ENCODE measurements around the gene EEF1B2.
A peak's percentile ranks its signal among the peaks of the same experiment; 100 is the strongest.
"Not testable (repeated sequence)": the region's sequence is repeated elsewhere in the genome, so short reads cannot be mapped to it uniquely, and the experiment has no call there.

Gene EEF1B2

GRCh38 chr2:206159346-206160124, at the start of gene EEF1B2, which contains the start of gene NDUFS1:
TSS of gene EEF1B2 (plus strand) at chr2:206159895. CDS start at chr2:206159980, 85 bp downstream.
TSS of gene NDUFS1 (minus strand) at chr2:206159444. CDS start at chr2:206153678, 5,766 bp downstream.
- DNase-seq, result peak; percentile 71

GRCh38 chr2:206112108-206112507, 47.6 kb upstream of the EEF1B2 start:
- no peak for DNase-seq

GRCh38 chr2:206112846-206113547, 46.7 kb upstream of the EEF1B2 start:
- DNase-seq, result no peak

- DNase-seq, result no peak
Observed at GRCh38 chr2:206115026-206115578, 44.6 kb upstream of the EEF1B2 start.

DNA sequence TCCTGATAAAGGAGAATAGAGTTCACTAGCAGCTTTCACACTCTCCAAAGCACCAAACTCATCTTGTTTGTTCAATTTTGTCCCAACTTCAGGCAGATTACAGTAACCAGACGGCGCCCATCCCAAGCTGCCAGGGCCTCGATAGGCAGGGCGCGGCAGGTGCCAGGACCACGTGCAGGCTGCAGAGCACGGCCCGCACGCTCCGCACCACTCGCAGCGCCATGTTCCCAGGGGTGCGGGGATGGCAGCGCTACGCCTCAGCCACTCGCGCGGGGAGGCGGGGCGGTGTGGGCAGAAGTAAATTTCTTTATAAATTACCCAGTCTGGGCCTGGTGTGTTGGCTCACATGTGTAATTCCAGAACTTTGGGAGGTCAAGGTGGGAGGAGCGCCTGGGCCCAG, 43.4 kb upstream of the EEF1B2 start:
- DNase-seq, result no peak

DNA sequence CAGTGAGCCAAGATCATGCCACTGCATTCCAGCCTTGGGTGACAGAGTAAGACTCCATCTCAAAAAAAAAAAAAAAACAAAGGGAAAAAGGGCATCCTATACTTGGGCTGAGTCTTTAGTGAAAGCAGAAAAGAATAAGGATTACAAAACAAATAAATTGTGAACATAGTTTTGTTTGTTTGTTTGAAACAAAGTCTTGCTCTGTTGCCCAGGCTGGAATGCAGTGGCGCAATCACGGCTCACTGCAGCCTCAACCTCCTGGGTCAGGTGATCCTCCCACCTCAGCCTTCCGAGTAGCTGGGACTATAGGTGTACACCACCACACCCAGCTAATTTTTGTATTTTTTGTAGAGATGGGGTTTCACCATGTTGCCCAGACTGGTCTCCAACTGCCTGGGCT, 37.1 kb upstream of the EEF1B2 start:
- DNase-seq, result not testable (repeated sequence)

GRCh38 chr2:206125901-206126300, 33.8 kb upstream of the EEF1B2 start:
- no peak for DNase-seq

- no peak for DNase-seq
Observed at GRCh38 chr2:206127656-206128055, 32.0 kb upstream of the EEF1B2 start.

DNA sequence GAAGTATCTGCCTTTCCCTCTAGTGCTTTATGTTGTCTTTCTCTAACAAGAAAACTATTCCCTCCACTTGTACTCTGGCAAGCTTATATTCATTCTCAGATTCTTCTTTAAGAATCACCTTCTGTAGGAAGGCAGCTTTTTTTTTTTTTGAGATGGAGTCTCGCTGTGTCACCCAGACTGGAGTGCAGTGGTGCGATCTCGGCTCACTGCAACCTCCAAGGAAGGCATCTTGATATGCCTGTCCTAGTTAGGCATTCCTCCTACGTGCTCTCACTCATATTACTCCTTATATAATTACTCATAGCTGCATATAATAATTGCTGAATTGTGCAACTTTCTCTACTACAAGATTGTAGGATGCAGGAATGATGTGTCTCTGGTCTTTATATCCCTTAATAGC, 16.2 kb upstream of the EEF1B2 start:
- no peak for DNase-seq

DNA sequence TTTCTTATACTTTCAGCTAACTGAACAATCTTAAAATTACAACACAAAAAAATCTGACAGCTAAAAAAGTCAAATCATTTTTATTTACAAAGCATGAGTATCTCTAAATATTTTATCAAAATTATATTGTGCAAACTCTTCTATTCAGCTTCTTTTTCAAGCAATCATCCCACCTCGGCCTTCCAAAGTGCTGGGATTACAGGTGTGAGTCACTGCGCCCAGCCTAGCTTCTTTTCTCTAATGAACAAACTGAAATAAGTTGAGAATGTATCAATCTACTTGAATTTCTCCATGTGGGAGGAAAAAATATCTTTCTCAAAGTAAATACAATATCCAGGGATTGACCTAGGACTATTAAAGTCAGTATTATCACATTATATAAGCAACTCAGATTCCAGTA, 15.3 kb upstream of the EEF1B2 start:
- DNase-seq, result no peak

DNA sequence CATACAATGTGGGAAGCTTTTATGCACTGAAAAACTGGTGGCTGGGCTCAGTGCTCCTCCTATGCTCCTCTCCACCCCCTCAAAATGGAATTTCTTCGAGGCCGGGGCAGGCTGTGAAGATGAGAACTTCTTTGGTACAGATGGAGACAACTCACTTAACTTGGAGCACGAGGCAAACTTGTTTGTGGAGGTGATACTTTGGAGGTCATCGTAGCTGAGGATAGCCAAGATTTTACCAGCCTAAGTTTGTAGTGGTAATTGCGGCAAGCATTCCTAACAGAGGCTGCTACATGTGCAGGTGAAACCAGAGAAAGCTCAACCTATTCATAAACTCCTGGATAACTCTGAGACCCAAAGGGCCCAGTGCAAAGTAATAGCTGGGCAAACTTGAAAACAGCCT, 14.0 kb upstream of the EEF1B2 start:
- no peak for DNase-seq

DNA sequence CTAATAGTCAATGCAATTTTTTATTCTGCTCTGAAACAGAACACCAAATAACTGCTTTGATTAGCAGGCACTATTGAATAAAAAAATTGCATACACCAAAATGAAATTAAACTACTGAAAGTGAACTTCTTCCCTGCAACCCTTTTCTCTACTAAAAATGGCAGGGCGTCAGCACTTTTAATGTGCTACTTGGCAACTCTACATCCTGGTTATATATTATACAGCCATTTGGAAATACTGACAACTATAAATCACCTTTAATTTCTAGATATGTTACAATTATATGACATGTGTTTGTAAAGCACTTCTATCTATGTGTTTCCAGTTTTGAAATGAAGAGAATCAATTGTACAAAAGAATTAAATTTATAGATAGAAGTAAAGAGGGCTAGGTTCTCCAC, 10.4 kb upstream of the EEF1B2 start:
- DNase-seq, result no peak

DNA sequence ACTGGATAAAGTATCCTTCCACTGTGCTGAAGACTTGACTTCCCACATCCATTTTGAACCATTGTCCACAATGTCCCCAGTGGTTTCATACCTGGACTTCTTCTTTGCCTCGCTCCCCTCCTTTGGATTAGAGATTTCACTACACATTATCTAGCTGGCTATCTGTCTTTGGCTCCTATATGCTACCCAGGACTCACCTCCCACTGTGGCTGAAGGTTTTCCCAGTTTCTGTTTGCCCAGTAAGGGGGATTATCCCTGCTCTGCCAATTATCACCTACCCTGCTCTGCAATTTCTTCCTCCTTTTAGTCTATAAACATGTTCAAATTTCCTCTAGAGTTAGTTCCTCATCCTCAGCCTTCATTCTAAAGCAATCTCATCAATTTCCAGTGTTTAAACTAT, 9.5 kb upstream of the EEF1B2 start:
- no peak for DNase-seq

DNA sequence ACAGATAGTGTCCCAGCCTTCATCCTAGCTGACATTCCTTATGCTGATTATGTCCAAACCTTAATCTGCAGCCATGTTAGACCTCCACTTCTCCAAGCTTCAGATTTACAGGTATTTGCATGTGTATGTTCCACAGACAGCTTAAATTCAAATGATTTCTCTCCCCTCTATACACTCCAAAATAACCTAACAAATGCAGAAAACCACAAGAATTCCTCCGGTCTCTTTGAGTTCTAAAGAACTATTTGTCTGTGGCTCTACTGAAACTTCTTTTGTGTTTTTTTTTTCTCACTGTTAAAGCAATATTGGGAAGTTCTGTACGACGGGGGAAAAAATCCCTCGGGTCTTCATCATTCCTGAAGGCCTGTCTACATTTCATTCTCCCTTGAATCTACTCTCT, 9.1 kb upstream of the EEF1B2 start:
- no peak for DNase-seq

DNA sequence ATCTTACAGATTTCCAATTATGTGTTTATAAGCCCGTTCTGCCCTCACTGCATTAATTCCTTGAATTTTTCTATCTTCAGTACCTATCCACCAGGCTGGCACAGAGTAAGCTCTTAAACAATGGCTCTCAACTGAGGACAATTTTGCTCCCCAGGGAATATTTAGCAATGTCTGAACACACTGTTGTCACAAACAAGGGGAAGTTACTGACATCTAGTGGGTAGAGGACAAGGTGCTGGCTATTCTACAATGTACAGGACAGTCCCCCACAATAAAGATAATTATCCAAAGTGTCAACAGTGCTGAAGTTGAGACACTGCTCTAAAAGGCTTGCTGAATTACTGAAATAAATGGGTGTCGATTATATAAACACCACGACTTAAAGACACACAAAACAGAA, 5.5 kb upstream of the EEF1B2 start:
- no peak for DNase-seq

GRCh38 chr2:206157014-206157413, 2.7 kb upstream of the EEF1B2 start:
- DNase-seq, result not testable (repeated sequence)

GRCh38 chr2:206158563-206159345, 941 bp upstream of the EEF1B2 start:
- peak; percentile 22 for DNase-seq

DNA sequence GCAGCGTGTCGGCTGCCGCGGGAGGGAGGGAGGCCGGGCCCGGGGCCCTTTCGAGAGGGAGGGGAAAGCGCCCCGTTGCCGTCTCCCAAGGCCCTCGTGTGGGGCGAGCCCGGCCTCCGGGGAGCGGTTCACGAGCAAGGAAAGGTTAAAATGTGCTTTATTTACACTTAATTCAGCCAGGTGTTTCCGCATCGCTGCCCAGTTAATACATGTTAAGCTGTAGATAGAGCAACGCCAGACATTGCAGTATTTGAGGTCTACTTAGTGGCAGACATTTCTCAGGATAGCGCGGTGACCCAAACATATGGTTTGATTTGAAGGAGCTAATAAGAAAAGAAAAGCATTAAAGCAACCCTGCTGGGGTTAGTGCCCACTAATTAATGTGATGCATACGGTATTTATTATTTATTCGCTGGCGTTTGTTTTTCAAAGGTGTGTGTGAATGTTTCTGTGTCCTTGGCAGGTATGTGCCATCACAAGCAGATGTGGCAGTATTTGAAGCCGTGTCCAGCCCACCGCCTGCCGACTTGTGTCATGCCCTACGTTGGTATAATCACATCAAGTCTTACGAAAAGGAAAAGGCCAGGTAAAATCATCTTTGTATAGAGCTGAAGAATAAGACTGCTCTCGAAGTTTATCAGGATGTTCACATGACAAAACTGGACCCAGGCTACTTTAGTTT, 571 bp downstream of the EEF1B2 start:
- no peak for DNase-seq

DNA sequence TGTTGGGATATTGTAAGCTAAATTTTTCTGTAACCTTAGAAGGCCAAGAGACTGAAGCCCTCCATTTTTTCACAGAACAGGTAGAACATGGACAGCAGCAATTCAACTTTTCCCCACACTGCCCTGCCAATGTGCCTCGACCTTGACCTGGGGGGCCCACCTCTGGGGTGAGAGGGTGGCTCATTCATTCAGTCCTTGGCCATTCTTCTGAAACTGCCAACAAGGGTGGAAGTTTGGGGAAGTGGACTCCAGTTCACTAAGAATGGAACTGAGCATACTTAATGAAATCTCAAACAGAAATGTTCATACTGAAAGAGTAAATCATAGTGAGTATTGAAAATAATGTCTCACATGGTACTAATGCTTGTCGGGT, 1.1 kb downstream of the EEF1B2 start:
- no peak for DNase-seq

DNA sequence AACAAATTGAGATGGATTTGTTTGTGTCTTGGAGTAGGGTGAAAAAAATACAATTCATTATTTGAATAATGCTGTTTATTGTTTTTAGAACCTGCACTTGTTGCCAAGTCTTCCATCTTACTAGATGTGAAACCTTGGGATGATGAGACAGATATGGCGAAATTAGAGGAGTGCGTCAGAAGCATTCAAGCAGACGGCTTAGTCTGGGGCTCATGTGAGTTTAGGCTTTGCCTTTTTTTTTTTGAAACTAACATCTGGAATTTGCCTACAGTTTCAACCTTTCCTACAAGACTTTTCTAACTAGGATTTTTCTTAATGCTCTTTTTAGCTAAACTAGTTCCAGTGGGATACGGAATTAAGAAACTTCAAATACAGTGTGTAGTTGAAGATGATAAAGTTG, 2.7 kb downstream of the EEF1B2 start:
- not testable (repeated sequence) for DNase-seq

DNA sequence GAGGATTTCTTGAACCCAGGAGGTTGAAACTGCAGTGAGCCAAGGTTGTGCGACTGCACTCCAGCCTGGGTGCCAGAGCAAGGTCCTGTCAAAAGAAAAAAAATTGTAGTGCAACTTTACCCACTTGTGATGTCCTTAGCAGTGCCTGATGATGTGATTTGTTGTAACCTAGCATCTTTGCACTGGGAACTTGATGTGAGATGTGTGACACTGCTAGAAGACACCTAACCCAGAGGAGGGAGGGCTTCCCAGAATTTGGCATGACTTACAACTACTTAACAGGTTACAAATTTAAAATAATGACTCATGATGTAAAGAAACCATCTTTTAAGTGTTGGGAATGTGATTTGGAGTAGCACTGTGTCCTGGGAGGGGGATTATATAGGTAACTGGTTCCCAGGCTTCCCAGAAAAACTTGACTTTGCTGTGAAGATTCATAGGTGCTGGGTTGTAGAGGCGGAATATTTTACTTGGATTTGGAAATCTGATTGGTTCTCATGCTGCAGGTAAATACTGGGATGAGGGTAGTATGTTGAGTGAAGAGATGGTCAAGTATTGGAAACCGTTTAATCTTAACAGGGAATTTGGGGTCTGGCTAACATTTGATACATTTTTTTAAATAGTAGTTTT, 3.7 kb downstream of the EEF1B2 start:
- DNase-seq, result no peak

GRCh38 chr2:206164261-206164862, 4.7 kb downstream of the EEF1B2 start:
- no peak for DNase-seq

All from NCI-H524 treated with DMSO at 0.1 percent for 48 hours (cell line).